GM19372 (cell line): ENCODE results near the gene ACOT9.
A peak's percentile ranks its signal among the peaks of the same experiment; 100 is the strongest.
"Not testable (repeated sequence)": the region's sequence is repeated elsewhere in the genome, so short reads cannot be mapped to it uniquely, and the experiment has no call there.

Experiments
- ATAC-seq: cut with Tn5 transposase; IDR thresholded peaks from one replicate; pipeline ENCODE4 v1.9.1; 2021; ENCODE audit warnings: mild to moderate bottlenecking, low read depth, moderate library complexity; ENCODE audit not compliant: unreplicated experiment

ACOT9 gene

GRCh38 chrX:23705235-23705634, 37.8 kb downstream of the ACOT9 start:
- no peak for ATAC-seq

- ATAC-seq = no peak
These were observed 38.3 kb downstream of the ACOT9 start for GRCh38 chrX:23704673-23705206.

GRCh38 chrX:23699636-23700194, 43.4 kb downstream of the ACOT9 start:
- ATAC-seq = no peak

- no peak for ATAC-seq
These were observed 48.5 kb downstream of the ACOT9 start for GRCh38 chrX:23694606-23695005.

GRCh38 chrX:23692166-23692565, 50.9 kb downstream of the ACOT9 start:
- no peak for ATAC-seq

- ATAC-seq = not testable (repeated sequence)
These were observed 66.6 kb downstream of the ACOT9 start for GRCh38 chrX:23676486-23676885.

- no peak for ATAC-seq
These were observed 70.0 kb downstream of the ACOT9 start for GRCh38 chrX:23673108-23673507.

GRCh38 chrX:23670528-23670927, 72.5 kb downstream of the ACOT9 start:
- no peak for ATAC-seq

- no peak for ATAC-seq
These were observed 74.7 kb downstream of the ACOT9 start for GRCh38 chrX:23668335-23668734.

GRCh38 chrX:23667239-23668177, 75.6 kb downstream of the ACOT9 start, which contains the start of gene PRDX4:
Gene PRDX4 (plus strand): TSS chrX:23667493. CDS start chrX:23667571, 78 bp downstream.
- ATAC-seq = peak; percentile 57

GRCh38 chrX:23666282-23666681, 76.8 kb downstream of the ACOT9 start:
- ATAC-seq = no peak

- no peak for ATAC-seq
These were observed 78.6 kb downstream of the ACOT9 start for GRCh38 chrX:23664496-23664895.

- ATAC-seq = peak; percentile 30
These were observed 80.2 kb downstream of the ACOT9 start for GRCh38 chrX:23662853-23663252.

GRCh38 chrX:23662187-23662586, 80.9 kb downstream of the ACOT9 start:
- peak; percentile 52 for ATAC-seq

- ATAC-seq = no peak
These were observed 81.4 kb downstream of the ACOT9 start for GRCh38 chrX:23661671-23662070.

GRCh38 chrX:23660766-23661132, 82.3 kb downstream of the ACOT9 start:
- ATAC-seq = no peak

GRCh38 chrX:23660083-23660765, 82.9 kb downstream of the ACOT9 start:
- ATAC-seq = not testable (repeated sequence)

GRCh38 chrX:23659339-23659738, 83.7 kb downstream of the ACOT9 start:
- ATAC-seq = no peak

- ATAC-seq = no peak
These were observed 86.4 kb downstream of the ACOT9 start for GRCh38 chrX:23656684-23657083.

- ATAC-seq = no peak
These were observed 87.0 kb downstream of the ACOT9 start for GRCh38 chrX:23656091-23656490.
